ENCODE results near the gene PIP5K1B. TPM values are rescaled to one million over a fixed set of nuclear protein-coding genes. Genes with fewer than 3 reads are reported as not detected.

PIP5K1B gene
- total and polyA plus RNA-seq, 2 experiments from 2014 or later = 3.7 to 10.2 TPM

- WGBS (ENCODE audit: low lambda C conversion rate, missing lambda C conversion rate) = 75% methylated on average over 6 of the region's 6 CpGs
- Histone ChIP-seq H3K9me3 (ENCODE audit: low read depth) (no peaks in the 10 kb centered on the region), H3K36me3 (replicated peaks; ENCODE audit: insufficient read depth, low read depth) (no peaks in the 10 kb centered on the region), H3K4me3 (no peak overlapping the region), H3K4me2 (no peak overlapping the region), H3K79me2 (no peaks in the 10 kb centered on the region), H3K27ac (no peak overlapping the region), H3K9me2 (replicated peaks; ENCODE audit: insufficient read depth) (no peaks in the 10 kb centered on the region), H4K20me1 (ENCODE audit: insufficient read depth, poor library complexity, severe bottlenecking) (no peaks in the 10 kb centered on the region), H2AFZ (no peak overlapping the region), H3K4me1 (ENCODE audit: insufficient read depth) (no peaks in the 10 kb centered on the region), H3K27me3 (no peaks in the 10 kb centered on the region)
- no peak for DNase-seq (ENCODE audit: low spot score)
- TF ChIP-seq EZH2 (IDR thresholded peaks at IDR 0.05; ENCODE audit: borderline replicate concordance) (no peak), EZH2phosphoT487 (IDR thresholded peaks at IDR 0.05; ENCODE audit: low read depth, severe bottlenecking, unreplicated experiment) (no peak), CTCF (IDR thresholded peaks at IDR 0.05; ENCODE audit: poor library complexity) (no peak)
Measured at GRCh38 chr9:68841276-68842052, 136.4 kb downstream of the PIP5K1B start.

GRCh38 chr9:68842568-68842967 lies 137.5 kb downstream of the PIP5K1B start:
- Histone ChIP-seq H2AFZ (no peak overlapping the region), H3K9me2 (replicated peaks; ENCODE audit: insufficient read depth) (no peaks in the 10 kb centered on the region), H3K4me3 (no peak overlapping the region), H3K36me3 (replicated peaks; ENCODE audit: insufficient read depth, low read depth) (no peaks in the 10 kb centered on the region), H3K79me2 (no peaks in the 10 kb centered on the region), H3K4me1 (ENCODE audit: insufficient read depth) (no peaks in the 10 kb centered on the region), H3K27me3 (no peaks in the 10 kb centered on the region), H3K9me3 (ENCODE audit: low read depth) (no peaks in the 10 kb centered on the region), H4K20me1 (ENCODE audit: insufficient read depth, poor library complexity, severe bottlenecking) (no peaks in the 10 kb centered on the region), H3K4me2 (no peak overlapping the region), H3K27ac (no peak overlapping the region)
- no peak for DNase-seq (ENCODE audit: low spot score)
- whole genome bisulfite sequencing (ENCODE audit: low lambda C conversion rate, missing lambda C conversion rate) = 78% methylated on average over 2 of the region's 2 CpGs
- no peak for TF ChIP-seq CTCF (IDR thresholded peaks at IDR 0.05; ENCODE audit: poor library complexity)
- no peak for TF ChIP-seq EZH2 (IDR thresholded peaks at IDR 0.05; ENCODE audit: borderline replicate concordance)
- TF ChIP-seq EZH2phosphoT487 (IDR thresholded peaks at IDR 0.05; ENCODE audit: low read depth, severe bottlenecking, unreplicated experiment) = no peak

GRCh38 chr9:68843239-68843638 lies 138.2 kb downstream of the PIP5K1B start:
- no peaks in the 10 kb centered on the region for H3K36me3 ChIP-seq (replicated peaks; ENCODE audit: insufficient read depth, low read depth)
- no peaks in the 10 kb centered on the region for H3K27me3 ChIP-seq
- no peak overlapping the region for H3K4me3 ChIP-seq
- H3K4me1 ChIP-seq (ENCODE audit: insufficient read depth) = no peaks in the 10 kb centered on the region
- 61% methylated on average over 3 of the region's 3 CpGs for WGBS (ENCODE audit: low lambda C conversion rate, missing lambda C conversion rate)
- no peaks in the 10 kb centered on the region for H3K9me3 ChIP-seq (ENCODE audit: low read depth)
- no peaks in the 10 kb centered on the region for H4K20me1 ChIP-seq (ENCODE audit: insufficient read depth, poor library complexity, severe bottlenecking)
- TF ChIP-seq EZH2 (IDR thresholded peaks at IDR 0.05; ENCODE audit: borderline replicate concordance) = no peak
- no peak for TF ChIP-seq EZH2phosphoT487 (IDR thresholded peaks at IDR 0.05; ENCODE audit: low read depth, severe bottlenecking, unreplicated experiment)
- no peak for TF ChIP-seq CTCF (IDR thresholded peaks at IDR 0.05; ENCODE audit: poor library complexity)
- no peaks in the 10 kb centered on the region for H3K79me2 ChIP-seq
- no peak for DNase-seq (ENCODE audit: low spot score)
- H3K4me2 ChIP-seq = no peak overlapping the region
- no peak overlapping the region for H3K27ac ChIP-seq
- H3K9me2 ChIP-seq (replicated peaks; ENCODE audit: insufficient read depth) = no peaks in the 10 kb centered on the region
- H2AFZ ChIP-seq = no peak overlapping the region

Data from hepatocyte (in vitro differentiated cells).